ENCODE measurements around the gene COMTD1. TPM values are rescaled to one million over a fixed set of nuclear protein-coding genes. Genes with fewer than 3 reads are reported as not detected.

The COMTD1 gene
- total and polyA plus RNA-seq, 2 of the 8 experiments (the other 6 are each of a cell fraction or from before 2014, with no cell fraction given): 31.9 to 42.4 TPM

GRCh38 chr10:75245354-75246250, 9.8 kb upstream of the COMTD1 start (continued):
- TF ChIP-seq ATF3 (IDR thresholded peaks at IDR 0.05; ENCODE audit: insufficient read depth, low read depth, low read length): no peak
- no peak for TF ChIP-seq CBX8 (IDR thresholded peaks at IDR 0.05; ENCODE audit: borderline replicate concordance, low read depth, low read length)
